ENCODE results near the gene OR52B4. TPM values are rescaled to one million over a fixed set of nuclear protein-coding genes. Genes with fewer than 3 reads are reported as not detected.
"Not testable (repeated sequence)": the region's sequence is repeated elsewhere in the genome, so short reads cannot be mapped to it uniquely, and the experiment has no call there.

OR52B4 gene
- total and polyA plus RNA-seq, 7 donors: not detected

DNA sequence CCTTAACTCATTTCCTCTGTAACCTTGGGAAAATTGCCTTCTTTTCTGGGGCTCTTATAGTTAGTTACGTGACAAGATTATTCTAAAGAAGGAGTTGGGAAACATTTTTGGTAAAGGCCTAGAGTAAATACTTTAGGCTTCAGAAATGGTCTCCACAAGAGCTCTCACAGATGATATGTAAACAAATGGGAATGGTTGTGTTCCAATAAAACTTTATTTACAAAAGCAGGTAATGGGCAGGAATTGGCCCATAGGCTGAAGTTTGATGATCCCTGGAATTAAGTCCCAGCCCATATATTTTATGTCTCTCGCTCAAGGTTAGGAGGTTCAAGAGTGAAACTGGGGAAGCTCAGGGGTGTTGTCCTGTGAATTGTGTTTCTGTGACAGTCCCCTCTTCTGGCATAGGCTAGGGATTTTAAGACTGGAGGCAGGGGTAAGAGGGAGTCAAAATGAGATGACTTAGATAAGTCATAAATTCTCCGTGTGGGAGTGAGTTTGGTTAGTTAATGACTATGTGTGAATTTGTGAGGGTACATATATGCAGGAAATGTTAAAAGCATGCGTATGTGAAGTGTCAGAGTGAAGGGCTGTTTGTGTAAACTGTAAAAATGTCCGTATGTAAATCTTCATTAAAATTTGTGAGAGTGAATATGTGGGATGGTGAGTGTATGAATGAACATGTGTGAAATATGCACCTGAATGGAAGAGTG lies 7.4 kb upstream of the OR52B4 start:
- intact Hi-C loops (cut with DNase I): no loop called here
- no peak for TF ChIP-seq CTCF (IDR thresholded peaks at IDR 0.05)
- Histone ChIP-seq H3K4me3 (no peak overlapping the region), H3K4me1 (no peaks in the 10 kb centered on the region), H3K9me3 (no peaks in the 10 kb centered on the region), H3K27me3 (ENCODE audit: insufficient read depth in 3 of 3, low read length in 2 of 3) (no peaks in the 10 kb centered on the region), H3K27ac (no peak overlapping the region), H3K36me3 (ENCODE audit: insufficient read depth in 1 of 2, low read depth in 1 of 2) (no peaks in the 10 kb centered on the region)
- DNase-seq (no peak), ATAC-seq (no peak)
- 80 to 84% (median 82%) methylated on average over 5 of the region's 5 CpGs for WGBS, 3 donors

DNA sequence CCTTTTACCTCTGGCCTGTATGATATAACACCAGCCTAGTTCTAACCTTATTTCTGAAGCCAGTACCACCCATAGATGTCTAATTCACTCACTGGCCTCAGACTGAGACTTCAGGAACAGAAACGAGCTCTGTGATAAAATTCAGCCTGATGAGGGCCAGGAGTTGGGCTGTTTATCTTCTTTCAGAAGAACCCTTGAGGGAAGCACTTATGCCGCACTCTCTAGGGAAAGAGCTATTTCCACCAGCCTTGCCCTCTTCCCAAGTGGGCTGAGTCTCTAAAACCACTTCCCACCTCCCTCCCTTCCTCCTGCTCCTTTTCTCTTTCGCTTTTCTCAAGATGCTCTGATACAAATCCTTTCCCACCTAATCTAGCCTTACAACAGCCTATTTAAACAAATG lies 2.0 kb upstream of the OR52B4 start:
- TF ChIP-seq CTCF (IDR thresholded peaks at IDR 0.05): no peak
- no peak for ATAC-seq
- no peak for DNase-seq
- Histone ChIP-seq H3K27me3 (ENCODE audit: insufficient read depth in 3 of 3, low read length in 2 of 3) (no peaks in the 10 kb centered on the region), H3K4me1 (no peaks in the 10 kb centered on the region), H3K9me3 (no peaks in the 10 kb centered on the region), H3K27ac (no peak overlapping the region), H3K36me3 (ENCODE audit: insufficient read depth in 1 of 2, low read depth in 1 of 2) (no peaks in the 10 kb centered on the region), H3K4me3 (no peak overlapping the region)
- intact Hi-C loops (cut with DNase I): no loop called here
- 53 to 71% (median 55%) methylated on average over 3 of the region's 3 CpGs for WGBS, 3 donors

- ATAC-seq; H3K27me3 ChIP-seq (ENCODE audit: insufficient read depth in 3 of 3, low read length in 2 of 3); H3K4me1 ChIP-seq; H3K27ac ChIP-seq; H3K9me3 ChIP-seq; H3K4me3 ChIP-seq; intact Hi-C loops (cut with DNase I); DNase-seq; H3K36me3 ChIP-seq (ENCODE audit: insufficient read depth in 1 of 2, low read depth in 1 of 2): not testable (repeated sequence)
- 70 to 94% (median 79%) methylated on average over 1 of the region's 5 CpGs for WGBS, 3 donors
Measured at GRCh38 chr11:4348142-4348541, 20.0 kb downstream of the OR52B4 start.

- H3K27me3 ChIP-seq (ENCODE audit: insufficient read depth in 3 of 3, low read length in 2 of 3); intact Hi-C loops (cut with DNase I); DNase-seq; H3K4me1 ChIP-seq; H3K9me3 ChIP-seq; ATAC-seq; H3K4me3 ChIP-seq; H3K36me3 ChIP-seq (ENCODE audit: insufficient read depth in 1 of 2, low read depth in 1 of 2); H3K27ac ChIP-seq: not testable (repeated sequence)
- WGBS, 3 donors: 81 to 87% (median 85%) methylated on average over 2 of the region's 2 CpGs
Measured at GRCh38 chr11:4345366-4345765, 22.8 kb downstream of the OR52B4 start.

GRCh38 chr11:4334356-4334755 lies 33.8 kb downstream of the OR52B4 start:
- H3K36me3 ChIP-seq (ENCODE audit: insufficient read depth in 1 of 2, low read depth in 1 of 2); H3K9me3 ChIP-seq; H3K4me1 ChIP-seq; intact Hi-C loops (cut with DNase I); H3K27me3 ChIP-seq (ENCODE audit: insufficient read depth in 3 of 3, low read length in 2 of 3); H3K27ac ChIP-seq; DNase-seq; H3K4me3 ChIP-seq; ATAC-seq: not testable (repeated sequence)
- 90 to 97% (median 96%) methylated on average over 15 to 23 of the region's 28 CpGs for WGBS, 3 donors

Other genes starting within 250 kb of the OR52B4 start
- 1 to 10 TPM; 2.6 to 7.5 (median 4.5) TPM for gene TRIM21, start 25.3 kb upstream of the OR52B4 start, total RNA-seq
- gene TRIM21, start 25.3 kb upstream of the OR52B4 start, polyA plus RNA-seq: 1 to 10 TPM; 3.8 to 6.8 (median 4.6) TPM
- not detected for gene OR52K2, start 80.9 kb upstream of the OR52B4 start, total RNA-seq
- not detected for gene OR52K2, start 80.9 kb upstream of the OR52B4 start, polyA plus RNA-seq
- not detected for gene OR52K1, start 114.3 kb upstream of the OR52B4 start, total RNA-seq
- not detected for gene OR52K1, start 114.3 kb upstream of the OR52B4 start, polyA plus RNA-seq
- not detected for gene OR52M1, start 176.8 kb upstream of the OR52B4 start, total RNA-seq
- gene OR52M1, start 176.8 kb upstream of the OR52B4 start, polyA plus RNA-seq: not detected
- gene OR52I2, start 213.4 kb upstream of the OR52B4 start, total RNA-seq: not detected
- not detected for gene OR52I2, start 213.4 kb upstream of the OR52B4 start, polyA plus RNA-seq
- not detected for gene OR52I1, start 225.7 kb upstream of the OR52B4 start, total RNA-seq
- gene OR52I1, start 225.7 kb upstream of the OR52B4 start, polyA plus RNA-seq: not detected
- 10 to 100 TPM in 1 of 4 donors, 1 to 10 TPM in 3; 4.9 to 11.0 (median 7.1) TPM for gene TRIM68, start 239.8 kb upstream of the OR52B4 start, total RNA-seq
- 10 to 100 TPM in 1 of 3 donors, 1 to 10 TPM in 2; 3.7 to 12.5 (median 4.2) TPM for gene TRIM68, start 239.8 kb upstream of the OR52B4 start, polyA plus RNA-seq

All from psoas muscle (tissue), 8 donors.